Neural progenitor cell (in vitro differentiated cells): ENCODE results near the gene YKT6. TPM values are rescaled to one million over a fixed set of nuclear protein-coding genes. Genes with fewer than 3 reads are reported as not detected.

Source experiments
- DNase-seq: peaks from one replicate; pipeline ENCODE4 v3.0.0-alpha.2; 2016; ENCODE audit warnings: low spot score
- H2AFZ ChIP-seq: fragments of 200-600 bp; sonication (generic); replicated peaks from 2 replicates; pipeline ENCODE4 v1.6.1; 2016; ENCODE audit warnings: antibody characterized with exemption
- H3F3A ChIP-seq: fragments of 200-600 bp; sonication (generic); 2 replicates; pipeline ENCODE4 v1.6.1; 2016; ENCODE audit warnings: antibody characterized with exemption, low read depth
- H3K27ac ChIP-seq: fragments of 200-600 bp; sonication (generic); 2 replicates; pipeline ENCODE4 v1.5.1; 2016; ENCODE audit warnings: mild to moderate bottlenecking
- H3K27me3 ChIP-seq: fragments of 200-600 bp; sonication (generic); 2 replicates; pipeline ENCODE4 v1.6.1; 2016; ENCODE audit warnings: mild to moderate bottlenecking, moderate library complexity
- H3K36me3 ChIP-seq: fragments of 200-600 bp; sonication (generic); 2 replicates; pipeline ENCODE4 v1.5.1; 2016
- H3K4me1 ChIP-seq: fragments of 200-600 bp; sonication (generic); 2 replicates; pipeline ENCODE4 v1.6.1; 2016; ENCODE audit warnings: mixed run types
- H3K4me2 ChIP-seq: fragments of 200-600 bp; sonication (generic); 2 replicates; pipeline ENCODE4 v1.6.1; 2016
- H3K4me3 ChIP-seq: fragments of 200-600 bp; sonication (generic); 2 replicates; pipeline ENCODE4 v1.5.1; 2016
- H3K79me2 ChIP-seq: fragments of 200-600 bp; sonication (generic); 2 replicates; pipeline ENCODE4 v1.6.1; 2016; ENCODE audit warnings: low read depth
- H3K9ac ChIP-seq: fragments of 200-600 bp; sonication (generic); 2 replicates; pipeline ENCODE4 v1.6.1; 2016
- H3K9me3 ChIP-seq: fragments of 200-600 bp; sonication (generic); 2 replicates; pipeline ENCODE4 v1.5.1; 2016; ENCODE audit warnings: low read depth
- H4K20me1 ChIP-seq: fragments of 200-600 bp; sonication (generic); 2 replicates; pipeline ENCODE4 v1.6.1; 2016; ENCODE audit warnings: low read depth
- H3K27ac Mint-ChIP-seq: 3 replicates; pipeline ENCODE4 v1.8.0; 2021; ENCODE audit warnings: mixed read lengths
- H3K27me3 Mint-ChIP-seq: 2 replicates; pipeline ENCODE4 v1.8.0; 2022; ENCODE audit warnings: low read depth, mild to moderate bottlenecking, inconsistent platforms, moderate library complexity, mixed read lengths; ENCODE audit not compliant: insufficient read depth
- H3K36me3 Mint-ChIP-seq: 3 replicates; pipeline ENCODE4 v1.8.0; 2021; ENCODE audit warnings: mixed read lengths
- H3K4me1 Mint-ChIP-seq: 3 replicates; pipeline ENCODE4 v1.8.0; 2021; ENCODE audit warnings: mixed read lengths
- H3K4me3 Mint-ChIP-seq: 3 replicates; pipeline ENCODE4 v1.8.0; 2021; ENCODE audit warnings: mild to moderate bottlenecking, moderate library complexity, mixed read lengths
- H3K9me3 Mint-ChIP-seq: 3 replicates; pipeline ENCODE4 v1.8.0; 2020; ENCODE audit warnings: mixed read lengths
- CTCF ChIP-seq: fragments of 200-600 bp; sonication (generic); IDR thresholded peaks from 2 replicates; pipeline ENCODE4 v1.5.1; 2017; ENCODE audit warnings: antibody characterized with exemption, mild to moderate bottlenecking
- EZH2 ChIP-seq: fragments of 200-600 bp; sonication (generic); IDR thresholded peaks from 2 replicates; pipeline ENCODE4 v1.6.1; 2017; ENCODE audit warnings: antibody characterized with exemption, mild to moderate bottlenecking, moderate library complexity
- EZH2phosphoT487 ChIP-seq: fragments of 200-600 bp; sonication (generic); IDR thresholded peaks from 2 replicates; pipeline ENCODE4 v1.6.1; 2017; ENCODE audit warnings: antibody characterized with exemption
- total RNA-seq: library from RNA; depleted of rRNA; stranded (reverse); fragments of >200 nt; gene quantifications from 2 replicates; pipeline ENCODE4 v1.2.3, GENCODE V29; 2015; ENCODE audit warnings: low replicate concordance

YKT6 gene
- total RNA-seq, 1 donor from 2014 or later, result 43.8 TPM

- peak overlapping the region; percentile 6 for H3K4me2 ChIP-seq
- Mint-ChIP-seq H3K27me3 (peaks cover 2% of the 10 kb centered on the region), H3K36me3 (no peaks in the 10 kb centered on the region), H3K27ac (no peak overlapping the region), H3K4me3 (peak overlapping the region; percentile 18), H3K4me1 (peaks cover 17% of the 10 kb centered on the region), H3K9me3 (no peaks in the 10 kb centered on the region)
- no peaks in the 10 kb centered on the region for H3F3A ChIP-seq
- no peaks in the 10 kb centered on the region for H4K20me1 ChIP-seq
- no peak overlapping the region for H3K27ac ChIP-seq
- DNase-seq, result no peak
- H3K9me3 ChIP-seq, result no peaks in the 10 kb centered on the region
- no peak overlapping the region for H3K4me3 ChIP-seq
- no peaks in the 10 kb centered on the region for H3K79me2 ChIP-seq
- H3K27me3 ChIP-seq, result no peaks in the 10 kb centered on the region
- TF ChIP-seq EZH2phosphoT487 (no peak), EZH2 (no peak), CTCF (no peak)
- H3K36me3 ChIP-seq, result no peaks in the 10 kb centered on the region
- H3K9ac ChIP-seq, result no peak overlapping the region
- peaks cover 11% of the 10 kb centered on the region for H3K4me1 ChIP-seq
- peak overlapping the region; percentile 84 for H2AFZ ChIP-seq
Observed at GRCh38 chr7:44235582-44236332, 35.0 kb downstream of the YKT6 start.

GRCh38 chr7:44236333-44236728, 35.6 kb downstream of the YKT6 start:
- Mint-ChIP-seq H3K36me3 (no peaks in the 10 kb centered on the region), H3K4me1 (peaks cover 17% of the 10 kb centered on the region), H3K27me3 (peaks cover 2% of the 10 kb centered on the region), H3K9me3 (no peaks in the 10 kb centered on the region), H3K4me3 (peak overlapping the region; percentile 18), H3K27ac (peak overlapping the region; percentile 90)
- Histone ChIP-seq H3K9me3 (no peaks in the 10 kb centered on the region), H4K20me1 (no peaks in the 10 kb centered on the region), H3K4me3 (no peak overlapping the region), H3K36me3 (no peaks in the 10 kb centered on the region), H3K27ac (no peak overlapping the region), H2AFZ (peak overlapping the region; percentile 84), H3F3A (no peaks in the 10 kb centered on the region), H3K27me3 (no peaks in the 10 kb centered on the region), H3K9ac (no peak overlapping the region), H3K4me2 (peak overlapping the region; percentile 6), H3K4me1 (peaks cover 11% of the 10 kb centered on the region), H3K79me2 (no peaks in the 10 kb centered on the region)
- peak; percentile 42 for TF ChIP-seq CTCF
- no peak for TF ChIP-seq EZH2
- peak; percentile 66 for DNase-seq

- Mint-ChIP-seq H3K4me3 (no peak overlapping the region), H3K27ac (no peak overlapping the region), H3K9me3 (no peaks in the 10 kb centered on the region), H3K27me3 (peaks cover 2% of the 10 kb centered on the region), H3K36me3 (no peaks in the 10 kb centered on the region), H3K4me1 (peaks cover 17% of the 10 kb centered on the region)
- Histone ChIP-seq H3K79me2 (no peaks in the 10 kb centered on the region), H4K20me1 (no peaks in the 10 kb centered on the region), H3K36me3 (no peaks in the 10 kb centered on the region), H3K27me3 (no peaks in the 10 kb centered on the region), H3K9ac (no peak overlapping the region), H3K4me3 (no peak overlapping the region), H3K9me3 (no peaks in the 10 kb centered on the region), H3K4me2 (no peak overlapping the region), H3K4me1 (peaks cover 11% of the 10 kb centered on the region), H3K27ac (no peak overlapping the region), H2AFZ (no peak overlapping the region), H3F3A (no peaks in the 10 kb centered on the region)
- no peak for DNase-seq
- TF ChIP-seq EZH2phosphoT487 (no peak), EZH2 (no peak), CTCF (no peak)
Observed at GRCh38 chr7:44237696-44238095, 36.9 kb downstream of the YKT6 start.
